SK-N-SH (cell line): Measurements from ENCODE around the gene NIPSNAP3A. TPM values are rescaled to one million over a fixed set of nuclear protein-coding genes. Genes with fewer than 3 reads are reported as not detected.

Experiments used
- CTCF ChIA-PET: fragments of 300-600, 350-600 bp; formaldehyde crosslinking; extraction: SDS; loops from one replicate; lab custom pipeline; 2021; lab: Yijun Ruan, JAX
- POLR2A ChIA-PET: fragments of 350-600 bp; sonication (Branson Sonifier 250); formaldehyde crosslinking; extraction: SDS; loops from one replicate; lab custom pipeline; 2020; ENCODE audit warnings: antibody characterized with exemption, inconsistent platforms; lab: Yijun Ruan, JAX
- DNase-seq: peaks from one replicate; pipeline ENCODE4 v3.0.0; 2012
- H2AFZ ChIP-seq: fragments of 200-600 bp; sonication (generic); 2 replicates; pipeline ENCODE4 v1.8.1; 2016; ENCODE audit warnings: antibody characterized with exemption, mild to moderate bottlenecking, low read depth
- H3F3A ChIP-seq: fragments of 200-600 bp; sonication (generic); replicated peaks from 2 replicates; pipeline ENCODE3; 2016; ENCODE audit warnings: antibody characterized with exemption, mild to moderate bottlenecking; ENCODE audit not compliant: insufficient read depth
- H3K27ac ChIP-seq, 2 experiments: fragments of 200-500 bp in 1 of 2; fragments of 200-600 bp in 1 of 2; sonication (Bioruptor generic) in 1 of 2; sonication (generic), shearing (Covaris generic) in 1 of 2; 2 replicates each; pipeline versions ENCODE4 v1.5.1 to v1.6.1; 2014 to 2016; ENCODE audit warnings: low read depth in 2 of 2, inconsistent platforms in 1 of 2, low read length in 1 of 2, mild to moderate bottlenecking in 1 of 2, mixed read lengths in 1 of 2
- H3K27me3 ChIP-seq: fragments of 200-600 bp; sonication (generic), shearing (Covaris generic); 2 replicates; pipeline ENCODE4 v1.6.1; 2016; ENCODE audit warnings: mixed run types; ENCODE audit not compliant: insufficient read depth
- H3K36me3 ChIP-seq, 2 experiments: fragments of 200-500 bp in 1 of 2; fragments of 200-600 bp in 1 of 2; sonication (Bioruptor generic) in 1 of 2; sonication (generic) in 1 of 2; replicated peaks in 1 of 2; 2 replicates each; pipeline versions ENCODE3 to v1.5.1; 2014 to 2016; ENCODE audit warnings: low read length in 1 of 2, mild to moderate bottlenecking in 1 of 2; ENCODE audit not compliant: insufficient read depth in 2 of 2, control insufficient read depth in 1 of 2
- H3K4me1 ChIP-seq, 2 experiments: fragments of 200-500 bp in 1 of 2; fragments of 200-600 bp in 1 of 2; sonication (Bioruptor generic) in 1 of 2; sonication (generic), shearing (Covaris generic) in 1 of 2; 2 replicates each; pipeline versions ENCODE4 v1.5.1 to v1.6.1; 2014 to 2016; ENCODE audit warnings: low read depth in 1 of 2, low read length in 1 of 2, mixed run types in 1 of 2; ENCODE audit not compliant: insufficient read depth in 2 of 2, control insufficient read depth in 1 of 2
- H3K4me2 ChIP-seq: fragments of 200-600 bp; sonication (generic), shearing (Covaris generic); 2 replicates; pipeline ENCODE4 v1.6.1; 2017; ENCODE audit warnings: mixed run types
- H3K4me3 ChIP-seq, 2 experiments: fragments of 200-500 bp in 1 of 2; fragments of 200-600 bp in 1 of 2; sonication (Bioruptor generic) in 1 of 2; sonication (generic), shearing (Covaris generic) in 1 of 2; 2 replicates each; pipeline versions ENCODE4 v1.5.1 to v1.8.1; 2014 to 2016; ENCODE audit warnings: low read depth in 2 of 2, inconsistent platforms in 1 of 2, low read length in 1 of 2, mild to moderate bottlenecking in 1 of 2, mixed read lengths in 1 of 2, moderate library complexity in 1 of 2
- H3K79me2 ChIP-seq: fragments of 200-600 bp; sonication (generic); 2 replicates; pipeline ENCODE4 v1.8.1; 2017; ENCODE audit warnings: mild to moderate bottlenecking; ENCODE audit not compliant: insufficient read depth
- H3K9ac ChIP-seq: fragments of 200-600 bp; sonication (generic); 2 replicates; pipeline ENCODE4 v1.6.1; 2017; ENCODE audit warnings: mixed run types
- H3K9me2 ChIP-seq: fragments of 200-600 bp; sonication (generic); 2 replicates; pipeline ENCODE4 v1.6.1; 2017; ENCODE audit warnings: mixed run types
- H3K9me3 ChIP-seq: fragments of 200-600 bp; sonication (generic); 2 replicates; pipeline ENCODE4 v1.6.1; 2017; ENCODE audit warnings: mixed run types, mild to moderate bottlenecking, moderate library complexity
- H4K20me1 ChIP-seq: fragments of 200-600 bp; sonication (generic); 2 replicates; pipeline ENCODE4 v1.6.1; 2017; ENCODE audit warnings: mild to moderate bottlenecking, mixed run types; ENCODE audit not compliant: insufficient read depth
- ELF1 ChIP-seq: IDR thresholded peaks from 2 replicates; pipeline ENCODE4 v1.4.0; 2012
- EZH2phosphoT487 ChIP-seq: fragments of 200-600 bp; sonication (generic); IDR thresholded peaks from 2 replicates; pipeline ENCODE4 v1.6.1; 2017; ENCODE audit warnings: low read depth, mixed run types, mild to moderate bottlenecking, antibody characterized with exemption, moderate library complexity, borderline replicate concordance
- FOXM1 ChIP-seq: IDR thresholded peaks from 2 replicates; pipeline ENCODE4 v1.4.0; 2012; ENCODE audit warnings: low read depth, mild to moderate bottlenecking
- GATA2 ChIP-seq: sonication (generic); formaldehyde crosslinking; IDR thresholded peaks from 2 replicates; pipeline ENCODE4 v1.5.0; 2020; ENCODE audit warnings: mild to moderate bottlenecking, missing genetic modification reagents
- JUND ChIP-seq: IDR thresholded peaks from 2 replicates; pipeline ENCODE4 v1.4.0; 2012
- MXI1 ChIP-seq: IDR thresholded peaks from 2 replicates; pipeline ENCODE4 v1.6.1; 2012; ENCODE audit warnings: mild to moderate bottlenecking, low read depth, low read length, improper control_type of control experiment
- NFIC ChIP-seq: IDR thresholded peaks from 2 replicates; pipeline ENCODE4 v1.4.0; 2012; ENCODE audit warnings: borderline replicate concordance
- NRF1 ChIP-seq: IDR thresholded peaks from 2 replicates; pipeline ENCODE4 v1.6.1; 2012; ENCODE audit warnings: low read depth, mild to moderate bottlenecking, low read length
- POLR2AphosphoS5 ChIP-seq: IDR thresholded peaks from 2 replicates; pipeline ENCODE4 v1.6.1; 2012; ENCODE audit warnings: low read depth, low read length
- RAD21 ChIP-seq: IDR thresholded peaks from 2 replicates; pipeline ENCODE4 v1.6.1; 2012; ENCODE audit warnings: mild to moderate bottlenecking, low read length
- RCOR1 ChIP-seq: fragments of 150-350 bp; IDR thresholded peaks from 2 replicates; pipeline ENCODE4 v1.6.1; 2017; ENCODE audit warnings: antibody characterized with exemption, low read length
- RFX5 ChIP-seq: IDR thresholded peaks from 2 replicates; pipeline ENCODE4 v1.6.1; 2012; ENCODE audit warnings: mild to moderate bottlenecking, improper control_type of control experiment, low read length
- TAF1 ChIP-seq: IDR thresholded peaks from 2 replicates; pipeline ENCODE4 v1.6.1; 2012; ENCODE audit warnings: low read depth, mild to moderate bottlenecking, low read length, moderate library complexity, borderline replicate concordance
- TCF12 ChIP-seq: IDR thresholded peaks from 2 replicates; pipeline ENCODE4 v1.4.0; 2012
- TEAD4 ChIP-seq: IDR thresholded peaks from 2 replicates; pipeline ENCODE4 v1.4.0; 2012; ENCODE audit warnings: mild to moderate bottlenecking, borderline replicate concordance; ENCODE audit not compliant: insufficient read depth
- WGBS: methylation state at CpG from one replicate; pipeline ENCODE4 v1.1.6; 2017; ENCODE audit warnings: low lambda C conversion rate; 5-methylcytosine and 5-hydroxymethylcytosine counted together
- polyA plus RNA-seq, 3 experiments: library from polyadenylated mRNA; depleted of rRNA; stranded (reverse); fragments of >200 nt; gene quantifications; 2 replicates each; pipeline ENCODE4 v1.2.3, GENCODE V29; 2012
- TF ChIP-seq, protein P1 (sequence below): IDR thresholded peaks from 2 replicates; pipeline ENCODE4 v1.4.0; 2012; ENCODE audit warnings: low read depth
- TF ChIP-seq, protein P2 (sequence below): fragments of 150-350 bp; IDR thresholded peaks from 2 replicates; pipeline ENCODE4 v1.6.1; 2016; ENCODE audit warnings: mild to moderate bottlenecking, low read depth, low read length
- TF ChIP-seq, protein P3 (sequence below): IDR thresholded peaks from 2 replicates; pipeline ENCODE4 v1.6.1; 2012; ENCODE audit warnings: mild to moderate bottlenecking, low read depth, low read length, moderate library complexity

NIPSNAP3A gene
- polyA plus RNA-seq, 1 of the 3 experiments (the other 2 are of a cell fraction) = 29.2 TPM

DNA sequence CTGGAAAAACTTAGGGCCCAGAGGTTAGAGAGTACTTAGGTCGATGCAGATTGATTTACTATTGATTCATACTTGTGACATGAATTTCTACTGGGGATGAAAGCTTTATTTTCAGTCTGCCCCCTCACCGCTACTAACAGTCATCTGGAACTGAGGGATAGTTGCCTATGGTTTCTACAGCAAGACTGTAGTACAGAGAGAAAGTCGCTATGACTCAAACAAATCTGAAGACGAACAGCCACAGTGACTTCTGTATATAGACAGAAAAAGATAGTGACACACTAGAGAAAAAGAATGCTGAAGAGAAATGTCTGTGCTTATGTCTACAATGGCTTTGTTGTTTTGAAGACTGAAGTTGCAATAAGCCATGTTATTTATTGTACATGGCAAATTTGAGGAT, 35.9 kb upstream of the NIPSNAP3A start:
- Histone ChIP-seq H3K27ac (no peak overlapping the region), H3K36me3 (no peaks in the 10 kb centered on the region), H3K9ac (no peak overlapping the region), H3K4me3 (no peak overlapping the region), H3K4me2 (no peak overlapping the region)
- TF ChIP-seq POLR2AphosphoS5 (no peak), ELF1 (no peak), RCOR1 (no peak), TEAD4 (no peak), TCF12 (no peak), JUND (no peak), FOXM1 (no peak)
- TF ChIP-seq, protein P1, sequence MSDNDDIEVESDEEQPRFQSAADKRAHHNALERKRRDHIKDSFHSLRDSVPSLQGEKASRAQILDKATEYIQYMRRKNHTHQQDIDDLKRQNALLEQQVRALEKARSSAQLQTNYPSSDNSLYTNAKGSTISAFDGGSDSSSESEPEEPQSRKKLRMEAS = no peak
- TF ChIP-seq, protein P2, sequence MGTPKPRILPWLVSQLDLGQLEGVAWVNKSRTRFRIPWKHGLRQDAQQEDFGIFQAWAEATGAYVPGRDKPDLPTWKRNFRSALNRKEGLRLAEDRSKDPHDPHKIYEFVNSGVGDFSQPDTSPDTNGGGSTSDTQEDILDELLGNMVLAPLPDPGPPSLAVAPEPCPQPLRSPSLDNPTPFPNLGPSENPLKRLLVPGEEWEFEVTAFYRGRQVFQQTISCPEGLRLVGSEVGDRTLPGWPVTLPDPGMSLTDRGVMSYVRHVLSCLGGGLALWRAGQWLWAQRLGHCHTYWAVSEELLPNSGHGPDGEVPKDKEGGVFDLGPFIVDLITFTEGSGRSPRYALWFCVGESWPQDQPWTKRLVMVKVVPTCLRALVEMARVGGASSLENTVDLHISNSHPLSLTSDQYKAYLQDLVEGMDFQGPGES = no peak
- TF ChIP-seq, protein P3, sequence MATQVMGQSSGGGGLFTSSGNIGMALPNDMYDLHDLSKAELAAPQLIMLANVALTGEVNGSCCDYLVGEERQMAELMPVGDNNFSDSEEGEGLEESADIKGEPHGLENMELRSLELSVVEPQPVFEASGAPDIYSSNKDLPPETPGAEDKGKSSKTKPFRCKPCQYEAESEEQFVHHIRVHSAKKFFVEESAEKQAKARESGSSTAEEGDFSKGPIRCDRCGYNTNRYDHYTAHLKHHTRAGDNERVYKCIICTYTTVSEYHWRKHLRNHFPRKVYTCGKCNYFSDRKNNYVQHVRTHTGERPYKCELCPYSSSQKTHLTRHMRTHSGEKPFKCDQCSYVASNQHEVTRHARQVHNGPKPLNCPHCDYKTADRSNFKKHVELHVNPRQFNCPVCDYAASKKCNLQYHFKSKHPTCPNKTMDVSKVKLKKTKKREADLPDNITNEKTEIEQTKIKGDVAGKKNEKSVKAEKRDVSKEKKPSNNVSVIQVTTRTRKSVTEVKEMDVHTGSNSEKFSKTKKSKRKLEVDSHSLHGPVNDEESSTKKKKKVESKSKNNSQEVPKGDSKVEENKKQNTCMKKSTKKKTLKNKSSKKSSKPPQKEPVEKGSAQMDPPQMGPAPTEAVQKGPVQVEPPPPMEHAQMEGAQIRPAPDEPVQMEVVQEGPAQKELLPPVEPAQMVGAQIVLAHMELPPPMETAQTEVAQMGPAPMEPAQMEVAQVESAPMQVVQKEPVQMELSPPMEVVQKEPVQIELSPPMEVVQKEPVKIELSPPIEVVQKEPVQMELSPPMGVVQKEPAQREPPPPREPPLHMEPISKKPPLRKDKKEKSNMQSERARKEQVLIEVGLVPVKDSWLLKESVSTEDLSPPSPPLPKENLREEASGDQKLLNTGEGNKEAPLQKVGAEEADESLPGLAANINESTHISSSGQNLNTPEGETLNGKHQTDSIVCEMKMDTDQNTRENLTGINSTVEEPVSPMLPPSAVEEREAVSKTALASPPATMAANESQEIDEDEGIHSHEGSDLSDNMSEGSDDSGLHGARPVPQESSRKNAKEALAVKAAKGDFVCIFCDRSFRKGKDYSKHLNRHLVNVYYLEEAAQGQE = no peak
- TF ChIP-seq, all 33 proteins: peak for 0
- Histone ChIP-seq H2AFZ (no peak overlapping the region), H3K27me3 (no peaks in the 10 kb centered on the region), H3K4me1 (no peaks in the 10 kb centered on the region), H3K9me2 (peaks cover 4% of the 10 kb centered on the region; the same call in 1 of the 2 replicates), H3F3A (no peaks in the 10 kb centered on the region), H3K79me2 (no peaks in the 10 kb centered on the region), H4K20me1 (no peaks in the 10 kb centered on the region), H3K9me3 (no peaks in the 10 kb centered on the region)
- CTCF ChIA-PET = no interaction called here
- 39% methylated on average over 4 of the region's 4 CpGs for WGBS
- no peak for DNase-seq
- POLR2A ChIA-PET = no interaction called here

DNA sequence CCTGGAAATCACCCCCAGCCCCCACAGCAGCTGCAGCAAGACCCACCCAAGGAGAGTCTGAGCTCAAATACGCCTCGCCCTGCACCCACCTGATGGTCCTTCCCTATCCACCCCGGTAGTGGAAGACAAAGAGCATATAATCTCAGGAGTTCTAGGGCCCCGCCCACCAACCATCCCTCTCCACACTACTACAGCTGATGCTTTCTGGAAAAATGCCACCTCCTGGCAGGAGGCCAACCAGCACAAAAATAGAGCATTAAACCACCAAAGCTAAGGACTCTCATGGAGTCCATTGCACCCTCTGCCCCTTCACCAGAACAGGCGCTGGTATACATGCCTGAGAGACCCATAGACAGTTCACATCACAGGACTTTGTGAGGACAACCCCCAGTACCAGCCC, 22.5 kb upstream of the NIPSNAP3A start:
- H3K4me2 ChIP-seq = no peak overlapping the region
- no peak overlapping the region for H3K27ac ChIP-seq
- ChIA-PET CTCF (interaction anchor here (0.8 kb wide), 1 partner anchor 19 kb away, joined by 3 read pairs; no protein-coding TSS in a partner anchor), POLR2A (no interaction called here)
- H2AFZ ChIP-seq = no peak overlapping the region
- H3K9ac ChIP-seq = no peak overlapping the region
- 71% methylated on average over 5 of the region's 5 CpGs for WGBS
- H3K36me3 ChIP-seq = no peaks in the 10 kb centered on the region
- H3K9me2 ChIP-seq = no peaks in the 10 kb centered on the region
- H3F3A ChIP-seq = no peaks in the 10 kb centered on the region
- no peak overlapping the region for H3K4me3 ChIP-seq
- no peaks in the 10 kb centered on the region for H3K9me3 ChIP-seq
- no peaks in the 10 kb centered on the region for H4K20me1 ChIP-seq
- H3K79me2 ChIP-seq = no peaks in the 10 kb centered on the region
- no peaks in the 10 kb centered on the region for H3K27me3 ChIP-seq
- no peaks in the 10 kb centered on the region for H3K4me1 ChIP-seq
- DNase-seq = no peak
- TF ChIP-seq MXI1 (no peak), TCF12 (no peak), EZH2phosphoT487 (no peak), RFX5 (no peak), ELF1 (no peak), GATA2 (CRISPR knock-in tag) (no peak), NRF1 (no peak), NFIC (no peak), TAF1 (no peak), RAD21 (no peak), TEAD4 (no peak)
- TF ChIP-seq, protein P2 = no peak
- TF ChIP-seq, protein P3 = no peak
